H1 (cell line): Measurements from ENCODE around the gene TBC1D20. TPM values are rescaled to one million over a fixed set of nuclear protein-coding genes. Genes with fewer than 3 reads are reported as not detected.

ENCODE experiments used
- CTCF ChIA-PET: fragments of 300-600 bp; sonication (Branson Sonifier 250); formaldehyde crosslinking; loops from one replicate; lab custom pipeline; 2021; ENCODE audit not compliant: partially characterized antibody; lab: Charles Lee
- POLR2A ChIA-PET: fragments of 300-600 bp; sonication (Branson Sonifier 250); formaldehyde crosslinking; loops from one replicate; lab custom pipeline; 2021; ENCODE audit warnings: inconsistent platforms; ENCODE audit not compliant: partially characterized antibody; lab: Charles Lee
- DNase-seq, 2 experiments: peaks; one replicate each; pipeline versions ENCODE4 v3.0.0 to v3.0.0-alpha.2; 2010 to 2022; ENCODE audit warnings: low spot score in 2 of 2, low read depth in 1 of 2, mixed read lengths in 1 of 2
- FAIRE-seq: peaks from 2 replicates; lab custom pipeline; 2011; peaks lifted over from hg19 to GRCh38; lab: Jason Lieb, UNC
- H2AFZ ChIP-seq: 2 replicates; pipeline ENCODE4 v1.8.1; 2012; ENCODE audit warnings: low read length, inconsistent platforms
- H2AK5ac ChIP-seq: 2 replicates; pipeline ENCODE4 v1.6.1; 2013; ENCODE audit warnings: low read depth, low read length
- H2BK120ac ChIP-seq: replicated peaks from 2 replicates; pipeline ENCODE3; 2013; ENCODE audit warnings: low read depth, low read length, inconsistent platforms
- H2BK12ac ChIP-seq: 2 replicates; pipeline ENCODE4 v1.6.1; 2013; ENCODE audit warnings: low read depth, low read length
- H2BK15ac ChIP-seq: 2 replicates; pipeline ENCODE4 v1.6.1; 2013; ENCODE audit warnings: low read length
- H2BK20ac ChIP-seq: 2 replicates; pipeline ENCODE4 v1.6.1; 2013; ENCODE audit warnings: low read length
- H2BK5ac ChIP-seq: 2 replicates; pipeline ENCODE4 v1.6.1; 2013; ENCODE audit warnings: low read depth, low read length
- H3K14ac ChIP-seq: 2 replicates; pipeline ENCODE4 v1.6.1; 2013; ENCODE audit warnings: inconsistent platforms; ENCODE audit not compliant: insufficient read length
- H3K18ac ChIP-seq: 2 replicates; pipeline ENCODE4 v1.6.1; 2013; ENCODE audit warnings: low read length; ENCODE audit errors: extremely low read depth
- H3K23ac ChIP-seq: 2 replicates; pipeline ENCODE4 v1.6.1; 2013; ENCODE audit warnings: inconsistent platforms; ENCODE audit not compliant: insufficient read length
- H3K23me2 ChIP-seq: 2 replicates; pipeline ENCODE4 v1.6.1; 2013; ENCODE audit warnings: low read depth, low read length
- H3K27ac ChIP-seq: 2 replicates; pipeline ENCODE4 v1.6.1; 2011; ENCODE audit warnings: low read depth, low read length, inconsistent platforms
- H3K27me3 ChIP-seq, 4 experiments: replicated peaks in 1 of 4; 1 replicate in 1 of 4; 2 replicates in 3 of 4; pipeline versions ENCODE4 v1.6.1 to v1.8.1; 2011 to 2013; ENCODE audit warnings: low read length in 3 of 4, mild to moderate bottlenecking in 3 of 4, inconsistent platforms in 2 of 4, mixed read lengths in 2 of 4, moderate library complexity in 1 of 4; ENCODE audit not compliant: control insufficient read depth in 3 of 4, insufficient read depth in 3 of 4; ENCODE audit errors: extremely low read depth in 1 of 4
- H3K36me3 ChIP-seq, 4 experiments: 2 replicates each; pipeline versions ENCODE4 v1.6.1 to v1.8.1; 2011 to 2013; ENCODE audit warnings: mild to moderate bottlenecking in 4 of 4, low read length in 3 of 4, moderate library complexity in 2 of 4, control low read depth in 1 of 4, inconsistent platforms in 1 of 4; ENCODE audit not compliant: insufficient read depth in 4 of 4, control insufficient read depth in 2 of 4
- H3K4ac ChIP-seq: replicated peaks from 2 replicates; pipeline ENCODE3; 2013; ENCODE audit warnings: low read length, low read depth, mixed read lengths, inconsistent platforms; ENCODE audit not compliant: insufficient read length
- H3K4me1 ChIP-seq, 4 experiments: replicated peaks in 1 of 4; 1 replicate in 1 of 4; 2 replicates in 3 of 4; pipeline versions ENCODE4 v1.6.1 to v1.8.1; 2011 to 2013; ENCODE audit warnings: low read length in 3 of 4, inconsistent platforms in 2 of 4, mixed read lengths in 1 of 4; ENCODE audit not compliant: insufficient read depth in 4 of 4, control insufficient read depth in 3 of 4
- H3K4me2 ChIP-seq, 2 experiments: 2 replicates each; pipeline versions ENCODE4 v1.6.1 to v1.8.1; 2011 to 2013; ENCODE audit warnings: low read depth in 2 of 2, low read length in 2 of 2, control low read depth in 1 of 2, inconsistent platforms in 1 of 2, mild to moderate bottlenecking in 1 of 2; ENCODE audit not compliant: insufficient read depth in 1 of 2
- H3K4me3 ChIP-seq, 4 experiments: fragments of 200-600, 300-600 bp in 1 of 4; sonication (generic), shearing (Covaris generic), sonication (Bioruptor Twin) in 1 of 4; 2 replicates each; pipeline versions ENCODE4 v1.5.1 to v1.8.1; 2011 to 2016; ENCODE audit warnings: low read length in 4 of 4, low read depth in 3 of 4, control low read depth in 2 of 4, inconsistent platforms in 2 of 4, mild to moderate bottlenecking in 2 of 4, mixed read lengths in 1 of 4, moderate library complexity in 1 of 4; ENCODE audit not compliant: insufficient read depth in 2 of 4; ENCODE audit errors: extremely low read depth in 1 of 4
- H3K56ac ChIP-seq: replicated peaks from 2 replicates; pipeline ENCODE3; 2013; ENCODE audit warnings: low read depth, mild to moderate bottlenecking, mixed read lengths, low read length, inconsistent platforms; ENCODE audit not compliant: insufficient read length
- H3K79me1 ChIP-seq: 2 replicates; pipeline ENCODE4 v1.6.1; 2013; ENCODE audit warnings: low read depth, low read length, control low read depth
- H3K79me2 ChIP-seq, 2 experiments: 2 replicates each; pipeline versions ENCODE4 v1.6.1 to v1.8.1; 2012 to 2013; ENCODE audit warnings: low read length in 2 of 2, mild to moderate bottlenecking in 2 of 2, inconsistent platforms in 1 of 2; ENCODE audit not compliant: insufficient read depth in 2 of 2, control insufficient read depth in 1 of 2
- H3K9ac ChIP-seq, 4 experiments: replicated peaks in 1 of 4; 1 replicate in 1 of 4; 2 replicates in 3 of 4; pipeline versions ENCODE4 v1.6.1 to v1.8.1; 2011 to 2013; ENCODE audit warnings: low read depth in 3 of 4, low read length in 3 of 4, control low read depth in 2 of 4, mild to moderate bottlenecking in 2 of 4, moderate library complexity in 2 of 4, inconsistent platforms in 1 of 4; ENCODE audit errors: extremely low read depth in 1 of 4
- H3K9me3 ChIP-seq, 2 experiments: 2 replicates each; pipeline versions ENCODE4 v1.6.1 to v1.8.1; 2012 to 2013; ENCODE audit warnings: mild to moderate bottlenecking in 2 of 2, moderate library complexity in 2 of 2, control low read depth in 1 of 2, inconsistent platforms in 1 of 2, low read depth in 1 of 2, low read length in 1 of 2, mixed read lengths in 1 of 2; ENCODE audit not compliant: insufficient read depth in 2 of 2
- H4K20me1 ChIP-seq, 2 experiments: replicated peaks in 1 of 2; 2 replicates each; pipeline versions ENCODE3 to v1.8.1; 2011 to 2013; ENCODE audit warnings: inconsistent platforms in 2 of 2, low read length in 2 of 2, mild to moderate bottlenecking in 1 of 2; ENCODE audit not compliant: insufficient read depth in 2 of 2, control insufficient read depth in 1 of 2
- H4K5ac ChIP-seq: 2 replicates; pipeline ENCODE4 v1.6.1; 2013; ENCODE audit warnings: low read length, low read depth, mixed read lengths, inconsistent platforms; ENCODE audit not compliant: insufficient read length
- H4K8ac ChIP-seq: 2 replicates; pipeline ENCODE4 v1.8.0; 2013; ENCODE audit warnings: mild to moderate bottlenecking, moderate library complexity, low read length, inconsistent platforms; ENCODE audit not compliant: insufficient read depth; ENCODE audit errors: extremely low read depth
- H4K91ac ChIP-seq: replicated peaks from 2 replicates; pipeline ENCODE3; 2013; ENCODE audit warnings: low read length, mixed read lengths, inconsistent platforms; ENCODE audit not compliant: insufficient read length
- ATF3 ChIP-seq: IDR thresholded peaks from 2 replicates; pipeline ENCODE4 v1.6.1; 2011; ENCODE audit warnings: low read depth, mild to moderate bottlenecking, low read length; ENCODE audit not compliant: insufficient read depth
- PHF8 ChIP-seq: fragments of 200-600 bp; sonication (generic); conservative IDR thresholded peaks from 2 replicates; pipeline ENCODE4 v1.7.1; 2012; ENCODE audit warnings: low read depth, mild to moderate bottlenecking, inconsistent platforms, low read length, moderate library complexity
- SIX5 ChIP-seq: IDR thresholded peaks from 2 replicates; pipeline ENCODE4 v1.6.1; 2011; ENCODE audit warnings: mild to moderate bottlenecking, low read depth, low read length
- TEAD4 ChIP-seq: IDR thresholded peaks from 2 replicates; pipeline ENCODE4 v1.6.1; 2012; ENCODE audit warnings: low read depth, low read length, inconsistent platforms, mixed read lengths
- WGBS, 2 experiments: shearing (Covaris generic) in 1 of 2; methylation state at CpG; one replicate each; pipeline versions ENCODE4 v1.1.6 to v1.1.7; 2013 to 2015; ENCODE audit warnings: low lambda C conversion rate in 2 of 2, mixed read lengths in 2 of 2, inconsistent platforms in 1 of 2, low coverage in 1 of 2, missing lambda C conversion rate in 1 of 2; ENCODE audit not compliant: insufficient replicate concordance in 2 of 2, insufficient coverage in 1 of 2, insufficient read length in 1 of 2; ENCODE audit errors: extremely low coverage in 1 of 2, missing lambda C conversion rate in 1 of 2; 5-methylcytosine and 5-hydroxymethylcytosine counted together
- polyA plus RNA-seq, 7 experiments: library from polyadenylated mRNA; depleted of rRNA in 3 of 7; stranded (reverse) in 5 of 7; unstranded in 2 of 7; fragments of >200 nt in 5 of 7; fragments of 200-250 nt in 2 of 7; gene quantifications; 1 replicate in 5 of 7; 2 replicates in 1 of 7; 4 replicates in 1 of 7; pipeline versions ENCODE4 v1.2.1 to v1.2.3, GENCODE V29; 2011 to 2013; ENCODE audit warnings: missing spikeins in 2 of 7, mixed read lengths in 2 of 7
- total RNA-seq: library from RNA; stranded (reverse); fragmentation: NEBNext Ultra II Directional; extraction: Animal tissue kit (Norgen Biotek cat#: 25700); gene quantifications from 2 replicates; pipeline ENCODE4 v1.2.1, GENCODE V29; 2021
- TF ChIP-seq, protein P1 (sequence below): IDR thresholded peaks from 2 replicates; pipeline ENCODE4 v1.6.1; 2012; ENCODE audit warnings: low read length, inconsistent platforms

Gene TBC1D20
- total and polyA plus RNA-seq, 2 of the 8 experiments (the other 6 are each of a cell fraction or from before 2014, with no cell fraction given) = 14.5 to 17.1 TPM

- no peak overlapping the region for H4K91ac ChIP-seq
- no peak overlapping the region for H3K56ac ChIP-seq
- WGBS, 2 experiments = 90% methylated on average over 13 of the region's 13 CpGs; no CpG with 5 or more reads in 1 of the 2 experiments
- H3K79me1 ChIP-seq = no peaks in the 10 kb centered on the region; the same call in 1 of the 2 replicates
- H2AK5ac ChIP-seq = no peak overlapping the region
- H4K8ac ChIP-seq = no peak overlapping the region
- no peak overlapping the region for H3K27ac ChIP-seq
- H3K4me2 ChIP-seq = no peak overlapping the region
- POLR2A ChIA-PET = no interaction called here
- peaks cover 0 to 15% of the 10 kb centered on the region in 2 experiments; a peak in 2 of 4 replicates for H3K79me2 ChIP-seq
- no peak overlapping the region for H2BK12ac ChIP-seq
- H3K4me1 ChIP-seq = no peaks in the 10 kb centered on the region; a peak in 3 of 7 replicates
- H2BK5ac ChIP-seq = no peak overlapping the region
- no peak overlapping the region for H2BK120ac ChIP-seq
- no peak for TF ChIP-seq TEAD4
- TF ChIP-seq, protein P1, sequence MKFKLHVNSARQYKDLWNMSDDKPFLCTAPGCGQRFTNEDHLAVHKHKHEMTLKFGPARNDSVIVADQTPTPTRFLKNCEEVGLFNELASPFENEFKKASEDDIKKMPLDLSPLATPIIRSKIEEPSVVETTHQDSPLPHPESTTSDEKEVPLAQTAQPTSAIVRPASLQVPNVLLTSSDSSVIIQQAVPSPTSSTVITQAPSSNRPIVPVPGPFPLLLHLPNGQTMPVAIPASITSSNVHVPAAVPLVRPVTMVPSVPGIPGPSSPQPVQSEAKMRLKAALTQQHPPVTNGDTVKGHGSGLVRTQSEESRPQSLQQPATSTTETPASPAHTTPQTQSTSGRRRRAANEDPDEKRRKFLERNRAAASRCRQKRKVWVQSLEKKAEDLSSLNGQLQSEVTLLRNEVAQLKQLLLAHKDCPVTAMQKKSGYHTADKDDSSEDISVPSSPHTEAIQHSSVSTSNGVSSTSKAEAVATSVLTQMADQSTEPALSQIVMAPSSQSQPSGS = no peak
- TF ChIP-seq PHF8 = no peak
- no peak for TF ChIP-seq SIX5
- TF ChIP-seq ATF3 = no peak
- no peak overlapping the region for H3K14ac ChIP-seq
- H3K9me3 ChIP-seq = peaks cover 3 to 8% of the 10 kb centered on the region in 2 experiments; a peak in 1 of 4 replicates
- H3K9ac ChIP-seq = no peak overlapping the region
- no peak overlapping the region for H2AFZ ChIP-seq
- CTCF ChIA-PET = no interaction called here
- H3K27me3 ChIP-seq = no peaks in the 10 kb centered on the region
- DNase-seq (no peak), FAIRE-seq (no peak)
- H3K23me2 ChIP-seq = no peaks in the 10 kb centered on the region
- H3K4ac ChIP-seq = no peak overlapping the region
- H3K36me3 ChIP-seq = peaks cover 0 to 30% (median 10%) of the 10 kb centered on the region in 4 experiments; a peak in 7 of 8 replicates
- H2BK20ac ChIP-seq = no peak overlapping the region
- H4K20me1 ChIP-seq = peaks cover 0 to 5% of the 10 kb centered on the region in 2 experiments
- no peak overlapping the region for H3K18ac ChIP-seq
- no peak overlapping the region for H3K4me3 ChIP-seq
- no peak overlapping the region for H2BK15ac ChIP-seq
- no peak overlapping the region for H4K5ac ChIP-seq
- H3K23ac ChIP-seq = no peak overlapping the region
These were observed 46.5 kb downstream of the TBC1D20 start for GRCh38 chr20:415820-416322.
